Stimulated activated CD4-positive, alpha-beta T cell treated with anti-CD3 and anti-CD28 coated beads, Interleukin-15, amount 100 ng/mL, for 48 hours (primary cell): ENCODE measurements around the gene PRM2.
"Not testable (repeated sequence)": the region's sequence is repeated elsewhere in the genome, so short reads cannot be mapped to it uniquely, and the experiment has no call there.

Experiments
- DNase-seq, 2 donors: peaks; one replicate each; pipeline ENCODE4 v3.0.0-alpha.2; 2020; ENCODE audit warnings: low read depth in 2 of 2

The PRM2 gene

DNA sequence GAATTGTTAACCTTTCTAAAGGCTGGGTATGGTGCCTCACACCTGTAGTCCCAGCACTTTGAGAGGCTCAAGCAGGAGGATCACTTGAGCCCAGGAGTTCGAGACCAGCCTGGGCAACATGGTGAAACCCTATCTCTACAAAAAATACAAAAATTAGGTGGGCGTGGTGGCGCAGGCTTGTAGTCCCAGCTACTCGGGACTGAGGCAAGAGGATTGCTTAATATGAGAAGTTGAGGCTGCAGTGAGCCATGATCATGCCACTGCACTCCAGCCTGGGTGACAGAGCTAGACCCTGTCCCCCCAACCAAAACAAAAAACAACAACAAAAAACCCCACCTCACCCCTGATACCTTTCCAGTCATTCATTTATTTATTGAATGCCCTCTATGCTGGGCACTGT, 13.4 kb upstream of the PRM2 start:
- not testable (repeated sequence) for DNase-seq

GRCh38 chr16:11289202-11289601, 12.9 kb upstream of the PRM2 start:
- DNase-seq: no peak

DNA sequence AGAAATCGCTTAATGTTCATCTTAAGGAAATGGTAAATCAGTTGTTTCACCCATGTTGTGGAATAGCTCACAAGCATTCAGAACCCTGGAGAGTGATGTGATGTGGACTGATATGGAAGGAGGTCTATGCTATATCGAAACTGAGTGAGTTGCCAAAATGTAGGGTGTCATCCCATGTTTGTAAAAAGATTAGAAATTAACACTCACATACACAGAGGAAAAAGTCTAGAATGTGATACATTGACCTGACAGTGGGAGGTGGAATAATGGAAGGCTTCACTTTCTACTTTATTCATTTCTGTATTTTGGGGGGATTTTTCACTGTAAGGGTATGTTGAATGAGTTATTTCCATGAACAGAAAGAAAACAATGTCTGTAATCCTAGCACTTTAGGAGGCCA, 9.6 kb upstream of the PRM2 start:
- no peak for DNase-seq

DNA sequence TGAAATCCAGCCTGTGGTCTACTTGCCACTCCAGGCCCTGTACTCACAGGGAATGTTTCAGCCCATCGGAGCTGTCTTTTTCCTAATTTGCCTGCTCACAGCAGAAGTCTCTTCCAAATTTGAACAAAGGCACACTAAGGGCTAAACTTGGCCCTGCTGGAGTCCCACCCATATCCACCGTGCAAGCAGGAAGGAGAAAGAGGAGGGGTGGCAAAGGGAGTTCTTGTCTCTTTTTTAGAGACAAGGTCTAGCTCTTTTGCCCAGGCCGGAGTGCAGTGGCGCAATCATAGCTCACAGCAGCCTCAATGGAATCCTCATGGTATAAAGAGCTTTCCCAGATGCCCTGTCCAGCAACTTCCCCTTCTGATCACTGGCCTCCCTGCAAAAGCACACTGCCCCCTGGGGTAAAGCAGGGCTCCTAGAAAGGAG, 7.6 kb upstream of the PRM2 start:
- DNase-seq: no peak

- no peak for DNase-seq
Observed at GRCh38 chr16:11280616-11281522, 4.6 kb upstream of the PRM2 start, which contains the start of gene PRM1. TSS of gene PRM1 (minus strand) at chr16:11281330. CDS start at chr16:11281238, 92 bp downstream.

- no peak for DNase-seq
Observed at GRCh38 chr16:11278681-11279628, 2.7 kb upstream of the PRM2 start.

DNA sequence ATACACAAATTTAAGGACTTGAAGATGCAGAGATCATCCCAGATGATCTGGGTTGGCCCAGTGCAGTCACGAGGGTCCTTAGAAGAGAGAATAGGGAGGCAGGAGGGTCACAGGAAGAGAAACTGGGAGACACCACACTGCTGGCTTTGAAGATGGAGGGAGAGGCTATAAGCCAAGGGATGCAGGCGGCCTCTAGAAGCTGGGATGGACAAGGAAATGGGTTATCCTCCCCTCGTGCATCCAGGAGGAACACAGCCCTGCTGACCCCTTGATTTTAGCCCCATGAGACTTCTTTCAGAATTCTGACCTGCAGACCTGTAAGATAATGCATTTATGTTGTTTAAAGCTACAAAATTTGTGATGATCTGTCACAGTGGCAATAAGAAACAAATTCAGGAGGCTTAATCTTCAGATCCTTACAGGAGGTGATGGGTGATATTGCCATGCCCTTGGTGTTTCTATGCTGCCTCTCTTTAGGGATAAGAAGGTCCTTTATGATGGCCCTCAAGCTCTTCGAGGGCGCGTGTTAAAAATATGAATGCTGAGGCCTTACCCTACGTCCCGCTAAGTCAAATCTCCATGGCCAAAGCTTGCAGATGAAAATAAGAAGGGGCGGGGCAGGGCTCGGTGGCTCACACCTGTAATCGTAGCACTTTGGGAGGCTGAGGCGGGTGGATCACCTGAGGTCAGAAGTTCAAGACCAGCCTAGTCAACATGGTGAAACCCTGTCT, 1.5 kb upstream of the PRM2 start:
- DNase-seq: no peak

DNA sequence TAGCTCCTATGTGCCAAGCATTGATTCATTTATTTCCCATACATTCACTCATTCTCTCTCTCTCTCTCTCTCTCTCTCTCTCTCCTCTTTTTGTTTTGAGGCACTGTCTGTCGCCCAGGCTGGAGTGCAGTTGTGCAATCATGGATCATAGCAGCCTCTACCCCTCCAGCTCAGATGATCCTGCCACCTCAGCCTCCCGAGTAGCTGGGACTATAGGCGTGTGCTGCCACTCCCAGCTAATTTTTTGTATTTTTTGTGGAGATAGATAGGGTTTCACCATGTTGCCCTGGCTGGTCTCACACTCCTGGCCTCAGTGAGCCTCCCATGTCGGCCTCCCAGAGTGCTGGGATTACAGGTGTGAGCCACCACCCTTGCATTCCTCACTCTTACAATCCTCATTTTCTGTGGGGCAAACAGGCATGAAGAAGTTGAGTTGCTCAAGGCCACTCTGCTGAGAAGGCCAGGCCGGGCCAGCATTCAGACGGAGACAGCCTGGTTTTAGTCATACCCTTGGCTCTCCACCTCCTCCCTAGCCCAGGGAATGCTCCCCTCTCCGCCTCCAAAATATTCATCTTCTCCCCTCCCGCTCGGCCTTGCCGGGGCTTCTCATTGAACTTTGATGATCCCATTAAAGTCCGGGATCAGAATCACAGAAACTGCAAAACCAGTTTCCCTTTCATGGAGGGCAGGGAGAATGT, 765 bp upstream of the PRM2 start:
- no peak for DNase-seq

GRCh38 chr16:11274964-11275363, 1.3 kb downstream of the PRM2 start:
- no peak for DNase-seq

DNA sequence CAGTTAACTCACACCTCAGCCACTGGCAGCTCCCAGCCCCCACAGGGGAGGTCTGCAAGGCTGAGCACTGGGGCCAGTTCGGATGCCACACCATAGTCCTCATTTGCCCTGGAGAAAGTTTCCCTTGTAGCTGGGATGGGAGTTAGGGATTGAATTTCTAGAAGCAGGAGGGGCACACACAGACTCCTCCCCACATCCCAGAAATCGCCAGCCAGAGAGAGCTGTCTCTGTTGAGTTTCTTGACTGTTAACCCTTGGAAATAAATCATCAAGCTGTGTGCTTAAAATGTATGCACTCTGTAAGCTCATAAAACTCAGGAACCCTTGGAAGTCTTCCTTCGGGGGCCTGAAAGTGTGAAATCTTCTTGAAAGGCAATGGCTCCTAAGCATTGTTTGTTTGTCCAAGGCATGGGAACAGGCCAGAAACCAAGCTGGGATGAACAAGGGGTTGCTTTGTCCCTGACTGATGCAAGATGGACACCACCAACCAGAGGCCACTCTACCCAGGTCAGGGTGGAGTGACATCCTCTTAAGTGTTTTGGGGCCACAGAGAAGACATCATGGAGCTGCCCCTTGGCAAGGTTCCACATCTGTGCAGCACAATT, 2.5 kb downstream of the PRM2 start:
- DNase-seq: no peak

- DNase-seq: no peak
Observed at GRCh38 chr16:11272921-11273720, 3.2 kb downstream of the PRM2 start, which contains the start of gene PRM3. TSS of gene PRM3 (minus strand) at chr16:11273629. CDS start at chr16:11273595, 34 bp downstream.

- no peak for DNase-seq
Observed at GRCh38 chr16:11272484-11272883, 3.8 kb downstream of the PRM2 start.

- no peak for DNase-seq
Observed at GRCh38 chr16:11271610-11272009, 4.7 kb downstream of the PRM2 start.

DNA sequence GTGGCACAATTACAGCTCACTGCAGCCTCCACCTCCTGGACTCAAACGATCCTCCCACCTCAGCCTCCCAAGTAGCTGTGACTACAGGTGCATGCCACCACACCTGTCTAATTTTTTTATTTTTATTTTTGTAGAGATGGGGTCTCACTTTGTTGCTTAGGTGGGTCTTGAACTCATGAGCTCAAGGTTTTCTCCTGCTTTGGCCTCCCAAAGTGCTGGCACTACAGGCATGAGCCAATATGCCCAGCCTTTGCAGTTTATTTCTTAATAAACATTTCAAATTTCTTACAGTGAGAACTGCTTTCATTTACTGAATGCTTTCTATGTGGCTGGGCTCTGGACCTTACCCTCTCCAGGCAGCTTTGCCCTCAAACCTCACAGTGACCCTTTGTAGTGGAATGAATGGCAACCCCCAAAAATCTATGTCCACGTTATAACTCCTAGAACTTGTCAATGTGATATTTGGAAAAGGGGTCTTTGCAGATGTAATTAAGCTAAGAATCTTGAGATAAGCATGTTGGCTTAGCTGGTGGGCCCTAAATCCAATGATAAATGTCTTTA, 5.6 kb downstream of the PRM2 start:
- DNase-seq: no peak

- no peak for DNase-seq
Observed at GRCh38 chr16:11268921-11269375, 7.3 kb downstream of the PRM2 start, which contains the start of gene TNP2. TSS of gene TNP2 (minus strand) at chr16:11269325. CDS start at chr16:11269262, 63 bp downstream.

GRCh38 chr16:11265124-11265523, 11.2 kb downstream of the PRM2 start:
- DNase-seq: no peak

- DNase-seq: no peak
Observed at GRCh38 chr16:11264155-11264832, 12.0 kb downstream of the PRM2 start.

DNA sequence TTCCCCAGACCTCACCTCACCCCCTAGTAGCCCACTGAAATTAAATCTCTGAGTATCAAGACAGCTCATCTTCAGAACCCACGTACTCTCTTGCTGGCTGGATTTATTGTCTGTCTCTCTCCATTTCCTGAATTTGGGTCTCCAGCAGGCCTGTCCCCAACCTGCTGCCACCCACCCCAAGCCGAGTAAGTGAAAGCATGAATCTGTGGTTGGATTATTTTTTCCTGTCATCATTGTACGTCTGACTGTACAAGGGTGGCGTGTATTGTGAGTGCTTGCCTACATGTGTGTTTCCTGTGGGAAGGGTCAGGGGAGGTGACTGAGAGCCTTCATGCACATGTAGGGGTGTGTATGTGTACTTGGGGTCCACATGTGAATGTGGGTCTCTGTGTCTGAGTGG, 12.5 kb downstream of the PRM2 start:
- DNase-seq: peak; percentile 59

DNA sequence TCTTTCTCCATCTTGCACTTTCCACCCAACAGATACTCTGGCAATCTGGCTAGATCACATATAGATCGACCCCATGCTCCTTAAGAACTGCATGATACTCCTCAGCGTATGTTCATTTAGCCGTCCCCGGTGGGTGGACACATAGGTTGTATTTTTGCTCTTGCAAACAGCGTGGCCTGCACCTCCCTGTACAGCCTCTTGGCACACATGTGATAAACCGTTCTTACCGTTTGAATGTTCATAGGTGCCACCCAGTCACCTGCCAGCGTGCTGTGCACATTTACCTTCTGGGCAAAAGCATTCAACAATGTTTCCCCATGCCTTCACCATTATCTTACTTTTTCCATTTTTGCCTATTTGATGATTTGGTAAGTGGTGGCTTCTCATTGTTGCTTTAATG, 13.4 kb downstream of the PRM2 start:
- DNase-seq: no peak
